Fibroblast of mammary gland (primary cell): Measurements from ENCODE around the gene HIGD1A.

Experiments used
- DNase-seq: peaks from one replicate; pipeline ENCODE4 v3.0.0-alpha.2; 2010; ENCODE audit warnings: low read depth
- H3K4me3 ChIP-seq: 2 replicates; pipeline ENCODE4 v1.5.1; 2011; ENCODE audit warnings: low read depth, mild to moderate bottlenecking, low read length, moderate library complexity; ENCODE audit not compliant: control insufficient read depth
- TF ChIP-seq, protein P1 (sequence below): conservative IDR thresholded peaks from 2 replicates; pipeline ENCODE4 v1.5.1; 2011; ENCODE audit warnings: low read depth, low read length, inconsistent platforms; ENCODE audit not compliant: control insufficient read depth, insufficient read depth

HIGD1A gene

DNA sequence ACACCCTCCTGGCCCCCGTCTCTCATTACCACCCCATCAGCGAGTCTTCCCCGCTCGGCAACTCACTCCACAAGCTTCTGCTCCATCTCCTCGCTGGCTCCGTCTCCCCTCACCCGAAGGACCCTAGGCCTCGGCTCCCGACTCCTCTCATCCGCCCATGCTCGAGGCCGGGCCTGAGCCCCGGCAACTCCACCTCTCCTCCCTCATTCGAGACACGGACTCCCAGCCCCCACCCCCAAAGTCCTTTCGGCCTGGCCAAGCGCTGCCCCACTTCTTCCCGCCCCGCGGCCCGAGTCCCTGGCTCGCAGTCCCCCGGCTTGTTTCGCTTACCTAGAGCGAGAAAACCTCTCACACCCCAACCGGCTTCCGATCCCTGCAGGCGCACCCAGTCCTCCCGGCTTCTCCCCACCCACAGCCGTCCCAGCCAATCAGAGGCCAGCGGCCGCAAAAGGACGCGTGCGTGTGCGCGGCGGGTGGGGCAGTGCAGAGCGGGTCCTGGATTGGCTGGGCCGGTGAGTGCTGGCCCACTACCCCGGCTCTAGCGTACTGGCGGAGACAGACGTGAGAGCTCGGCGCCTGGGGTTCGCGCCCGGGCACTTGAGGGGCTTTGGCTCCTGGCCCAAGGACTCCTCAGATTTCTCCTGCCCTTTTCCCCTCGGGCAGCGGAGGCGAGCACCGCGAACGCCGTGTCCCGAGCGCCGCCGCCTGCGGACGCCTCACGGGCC, at the start of gene HIGD1A:
Gene HIGD1A, minus strand, starts transcription at position 385 of the 725 bp plus-strand sequence. CDS start 10,237 bp downstream, outside the sequence.
- peak; percentile 89 for DNase-seq
- H3K4me3 ChIP-seq = peak within 1 kb of the TSS; percentile 77
- TF ChIP-seq, protein P1, sequence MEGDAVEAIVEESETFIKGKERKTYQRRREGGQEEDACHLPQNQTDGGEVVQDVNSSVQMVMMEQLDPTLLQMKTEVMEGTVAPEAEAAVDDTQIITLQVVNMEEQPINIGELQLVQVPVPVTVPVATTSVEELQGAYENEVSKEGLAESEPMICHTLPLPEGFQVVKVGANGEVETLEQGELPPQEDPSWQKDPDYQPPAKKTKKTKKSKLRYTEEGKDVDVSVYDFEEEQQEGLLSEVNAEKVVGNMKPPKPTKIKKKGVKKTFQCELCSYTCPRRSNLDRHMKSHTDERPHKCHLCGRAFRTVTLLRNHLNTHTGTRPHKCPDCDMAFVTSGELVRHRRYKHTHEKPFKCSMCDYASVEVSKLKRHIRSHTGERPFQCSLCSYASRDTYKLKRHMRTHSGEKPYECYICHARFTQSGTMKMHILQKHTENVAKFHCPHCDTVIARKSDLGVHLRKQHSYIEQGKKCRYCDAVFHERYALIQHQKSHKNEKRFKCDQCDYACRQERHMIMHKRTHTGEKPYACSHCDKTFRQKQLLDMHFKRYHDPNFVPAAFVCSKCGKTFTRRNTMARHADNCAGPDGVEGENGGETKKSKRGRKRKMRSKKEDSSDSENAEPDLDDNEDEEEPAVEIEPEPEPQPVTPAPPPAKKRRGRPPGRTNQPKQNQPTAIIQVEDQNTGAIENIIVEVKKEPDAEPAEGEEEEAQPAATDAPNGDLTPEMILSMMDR = no peak

DNA sequence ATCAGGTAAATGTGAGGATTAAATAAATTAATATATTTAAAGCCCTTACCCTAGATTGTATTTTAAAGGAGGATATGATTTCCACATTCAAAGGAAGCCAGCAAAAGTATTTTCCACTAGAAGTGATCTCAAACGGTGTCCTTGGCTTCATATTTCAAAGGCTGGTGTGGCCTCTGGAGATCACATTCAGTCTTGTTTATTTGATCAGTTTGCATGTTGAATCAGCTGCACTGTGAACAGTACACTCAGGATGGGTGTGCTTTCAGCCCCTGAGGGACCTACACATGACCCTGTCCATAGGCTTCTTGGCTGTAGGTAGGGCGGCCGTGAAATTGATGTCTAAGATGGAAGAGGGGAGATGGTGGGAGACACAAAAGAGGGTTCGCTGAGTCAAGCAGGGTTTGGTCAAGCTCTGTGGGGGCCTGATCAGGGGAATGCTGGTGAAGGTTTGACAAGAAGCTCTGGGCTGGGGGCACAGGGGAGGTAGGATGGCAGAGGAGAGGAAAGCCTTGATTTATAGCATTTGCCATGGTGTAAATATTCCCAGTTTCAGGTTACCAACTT, 49.5 kb upstream of the HIGD1A start:
- no peak for DNase-seq
- no peak overlapping the region for H3K4me3 ChIP-seq
- TF ChIP-seq, protein P1 = no peak

DNA sequence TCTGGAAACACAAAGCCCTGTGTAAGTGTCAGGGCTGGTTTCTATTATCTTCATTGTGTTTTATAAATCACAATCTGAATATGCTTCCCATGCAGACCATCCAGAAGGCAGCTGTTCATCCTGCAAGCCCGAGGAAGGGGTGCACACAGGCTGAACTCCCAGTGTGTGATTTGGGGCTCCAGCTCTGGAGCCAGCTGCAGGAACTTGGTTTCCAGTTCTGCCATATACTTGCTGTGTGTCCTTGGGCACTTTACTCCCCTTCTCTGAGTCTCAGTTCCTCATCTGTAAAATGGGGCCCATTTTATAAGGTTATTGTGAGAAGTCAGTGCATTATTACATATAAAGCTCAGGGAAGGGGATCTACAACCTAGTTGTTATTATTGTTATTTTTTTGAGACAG, 48.8 kb upstream of the HIGD1A start:
- DNase-seq = no peak
- no peak overlapping the region for H3K4me3 ChIP-seq
- TF ChIP-seq, protein P1 = no peak

DNA sequence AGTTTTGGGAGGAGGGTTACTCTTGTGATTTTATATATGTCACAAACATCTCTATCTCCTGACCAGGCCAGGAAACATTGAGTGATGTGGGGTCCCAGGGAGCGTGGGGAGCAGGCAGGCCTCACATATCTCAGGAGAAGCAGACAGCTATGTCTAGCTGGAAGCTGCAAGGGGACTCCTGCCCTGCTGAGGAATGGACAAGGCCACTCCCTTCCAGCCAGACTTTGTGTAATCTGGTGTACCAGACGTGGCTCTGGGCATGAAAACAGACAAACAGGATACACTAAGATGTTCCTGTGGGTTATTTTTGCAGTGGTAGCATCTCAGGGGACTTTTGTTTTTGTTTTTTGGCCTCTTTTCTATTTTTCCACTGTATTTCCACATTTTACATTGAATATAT, 48.2 kb upstream of the HIGD1A start:
- DNase-seq = no peak
- H3K4me3 ChIP-seq = no peak overlapping the region
- TF ChIP-seq, protein P1 = no peak

DNA sequence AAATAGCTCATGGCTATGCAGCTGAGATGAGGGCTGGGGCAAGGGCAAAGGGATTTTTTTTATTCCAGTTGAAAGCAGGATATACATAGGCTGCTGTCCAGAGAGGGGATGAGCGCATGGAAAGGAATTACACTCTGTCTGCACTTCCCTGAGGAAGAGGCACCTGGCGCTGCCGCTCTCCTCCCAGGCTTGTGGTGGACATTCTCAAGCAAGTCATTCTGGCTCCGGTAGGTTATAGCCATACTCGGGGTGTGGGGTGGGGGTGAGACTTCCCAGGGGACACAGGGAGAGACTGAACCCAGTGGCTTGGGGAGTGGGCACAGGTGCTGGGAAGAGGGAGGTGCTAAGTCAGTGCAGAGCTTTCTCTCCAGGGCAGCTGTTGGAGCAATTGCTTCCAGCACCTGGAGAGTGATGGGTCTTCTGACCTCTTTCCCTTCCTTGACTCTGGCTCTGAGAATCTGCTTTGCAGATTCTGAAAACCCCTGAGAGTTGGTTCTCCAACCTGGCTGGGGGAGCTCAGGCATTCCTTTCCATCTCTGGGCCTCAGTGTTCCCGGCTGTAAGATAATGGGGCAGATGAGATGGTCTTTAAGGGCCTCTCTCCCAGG, 47.0 kb upstream of the HIGD1A start:
- TF ChIP-seq, protein P1 = no peak
- DNase-seq = no peak

DNA sequence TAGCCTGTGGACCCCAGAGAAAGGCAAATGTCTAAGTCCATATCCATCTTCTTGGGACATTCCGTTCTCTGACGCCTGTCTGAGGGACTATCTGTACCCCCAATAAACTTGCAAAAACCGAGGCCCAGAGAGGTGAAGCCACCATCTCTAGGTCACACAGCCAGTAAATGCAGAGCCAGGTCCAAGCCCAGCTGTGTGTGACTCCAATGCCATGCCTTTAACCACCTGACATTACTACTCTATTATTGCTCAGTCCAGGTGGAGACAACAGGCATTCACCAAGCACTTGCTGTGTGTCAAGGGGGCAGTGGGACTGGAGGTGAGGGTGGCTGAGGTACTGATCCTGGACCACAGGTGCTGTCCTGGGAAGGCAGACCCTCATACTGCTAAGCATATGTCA, 46.0 kb upstream of the HIGD1A start:
- H3K4me3 ChIP-seq = no peak overlapping the region
- DNase-seq = no peak
- TF ChIP-seq, protein P1 = no peak

More for the DNA sequence above, 47.0 kb upstream of the HIGD1A start:
- no peak overlapping the region for H3K4me3 ChIP-seq
